Pulmonary artery endothelial cell (primary cell): ENCODE results near the gene RNF130. TPM values are rescaled to one million over a fixed set of nuclear protein-coding genes. Genes with fewer than 3 reads are reported as not detected.

ENCODE experiments used
- DNase-seq: peaks from one replicate; pipeline ENCODE4 v3.0.0-alpha.2; 2011; ENCODE audit warnings: low read depth, low spot score
- total RNA-seq: library from RNA; depleted of rRNA; stranded (reverse); fragments of >200 nt; gene quantifications from 2 replicates; pipeline ENCODE4 v1.2.3, GENCODE V29; 2014

The RNF130 gene
- total RNA-seq, 1 donor from 2014 or later: 27.6 TPM

DNA sequence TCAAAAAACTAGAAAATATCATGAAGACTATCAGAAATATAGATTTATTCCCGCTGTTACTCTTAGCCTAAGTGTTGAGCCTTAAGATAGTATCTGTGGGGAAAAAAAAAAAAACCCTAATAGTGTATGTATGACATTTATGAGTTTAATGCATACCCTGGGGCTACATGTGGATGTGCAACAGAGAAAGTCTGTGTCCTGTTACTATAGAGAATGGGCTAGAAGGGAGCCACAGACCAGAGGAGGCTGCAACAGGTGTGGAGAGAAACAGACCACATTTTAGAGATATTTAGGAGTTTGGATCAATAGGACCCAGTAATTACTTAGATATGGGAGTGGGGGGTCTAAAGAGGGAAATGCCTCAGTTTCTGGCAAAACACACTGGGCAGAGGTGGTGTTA, 15.4 kb downstream of the RNF130 start:
- no peak for DNase-seq

- DNase-seq: no peak
These were observed 17.3 kb downstream of the RNF130 start for GRCh38 chr5:180054226-180054625.

- no peak for DNase-seq
These were observed 18.4 kb downstream of the RNF130 start for GRCh38 chr5:180053061-180053602.

DNA sequence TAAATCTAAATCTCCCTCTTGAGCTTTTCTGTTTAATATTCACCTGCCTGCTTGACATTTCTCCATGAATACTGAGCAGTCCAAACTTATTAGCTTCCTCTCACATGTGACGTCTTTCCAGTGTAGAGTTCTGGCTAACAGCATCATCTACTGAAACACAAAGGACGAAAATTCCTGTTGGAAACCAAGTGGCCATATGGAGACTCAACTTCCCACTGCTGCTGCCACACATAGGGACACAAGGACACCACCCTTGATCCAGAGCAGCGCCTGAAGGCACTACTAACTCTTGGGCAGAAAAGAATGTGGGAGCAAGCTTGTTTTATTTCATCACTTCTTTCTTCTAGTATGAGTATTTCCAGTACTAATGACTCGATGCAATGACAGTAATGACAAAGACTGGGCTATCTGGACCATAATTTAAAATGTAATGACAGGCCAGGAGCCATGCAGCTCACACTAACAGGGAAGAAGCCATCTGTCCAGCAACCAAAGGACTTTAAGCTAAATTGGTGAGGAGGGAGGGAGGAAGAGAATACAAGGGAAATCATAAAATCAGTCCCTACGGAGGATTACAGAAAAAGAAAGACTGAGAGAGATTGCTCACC, 19.2 kb downstream of the RNF130 start:
- no peak for DNase-seq

DNA sequence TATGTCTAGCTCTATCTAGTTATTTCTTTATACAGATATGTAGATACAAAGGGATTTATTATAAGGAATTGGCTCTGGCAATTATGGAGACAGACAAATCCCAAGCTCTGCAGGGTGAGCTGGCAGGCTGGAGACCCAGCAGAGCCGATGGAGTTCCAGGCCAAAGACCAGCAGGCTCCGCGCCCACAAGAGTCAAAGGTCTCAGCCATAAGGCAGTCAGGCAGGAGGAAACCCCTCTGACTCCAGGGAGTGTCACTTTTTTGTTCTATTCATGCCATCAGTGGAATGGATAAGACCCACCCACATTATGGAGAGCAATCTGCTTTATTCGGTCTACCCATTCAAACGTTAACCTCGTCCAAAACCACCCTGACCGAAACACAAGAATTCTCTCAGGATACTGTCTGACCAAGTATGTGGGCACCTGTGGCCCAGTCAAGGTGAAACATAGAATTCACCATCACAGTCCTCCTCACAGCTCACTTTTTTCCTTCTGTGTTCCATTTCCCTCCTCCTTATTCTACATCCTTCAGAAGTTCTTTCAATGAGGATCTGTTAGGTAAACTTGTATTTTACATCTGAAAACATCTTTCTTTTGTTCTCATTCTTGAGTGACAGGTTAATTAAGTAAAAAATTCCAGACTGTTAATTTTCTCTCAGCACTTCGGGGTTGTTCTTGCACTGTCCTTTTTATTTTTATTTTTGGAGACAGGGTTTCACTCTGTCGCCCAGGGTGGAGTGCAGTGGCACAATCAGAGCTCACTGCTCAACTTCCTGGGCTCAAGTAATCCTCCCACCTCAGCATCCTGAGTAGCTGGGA, 21.2 kb downstream of the RNF130 start:
- no peak for DNase-seq

DNA sequence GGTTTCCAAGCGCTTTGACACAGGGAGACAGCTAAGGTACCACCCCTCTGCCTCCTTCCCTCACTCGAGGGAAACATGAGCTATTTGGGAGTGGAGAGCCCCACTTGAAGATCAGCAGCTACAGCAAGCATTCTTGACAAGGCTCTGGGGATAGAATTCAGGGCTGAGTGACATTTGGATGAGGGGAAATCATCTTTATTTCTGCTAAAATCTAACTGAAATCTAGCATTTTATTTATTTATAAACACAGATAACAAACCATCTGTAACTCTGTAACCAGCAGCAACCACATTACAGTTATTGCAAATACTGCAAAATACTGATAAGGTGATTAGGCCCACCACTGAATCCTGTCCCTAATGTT, 22.4 kb downstream of the RNF130 start:
- no peak for DNase-seq

DNA sequence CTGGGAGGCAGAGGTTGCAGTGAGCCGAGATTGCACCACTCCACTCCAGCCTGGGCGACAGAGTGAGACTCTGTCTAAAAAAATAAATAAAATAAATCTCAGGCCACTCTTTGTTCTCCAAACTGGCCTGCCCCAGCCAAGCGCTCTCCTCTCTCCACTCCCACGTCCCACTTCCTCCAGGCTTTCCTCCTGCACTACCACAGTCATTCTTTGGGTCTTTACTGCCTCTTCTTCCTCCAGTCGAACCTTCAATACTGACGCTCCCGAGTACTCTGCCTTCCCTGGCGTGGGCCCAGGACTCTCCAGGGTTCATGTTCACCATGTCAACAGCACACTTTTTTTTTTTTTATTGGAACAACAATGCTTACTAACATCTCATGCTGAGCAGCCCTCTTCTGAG, 23.9 kb downstream of the RNF130 start:
- DNase-seq: no peak

GRCh38 chr5:180046656-180047055, 24.9 kb downstream of the RNF130 start:
- peak; percentile 75 for DNase-seq

- no peak for DNase-seq
These were observed 25.6 kb downstream of the RNF130 start for GRCh38 chr5:180045889-180046499.

- DNase-seq: no peak
These were observed 28.2 kb downstream of the RNF130 start for GRCh38 chr5:180043377-180043776.

- DNase-seq: no peak
These were observed 30.0 kb downstream of the RNF130 start for GRCh38 chr5:180041301-180042274.

DNA sequence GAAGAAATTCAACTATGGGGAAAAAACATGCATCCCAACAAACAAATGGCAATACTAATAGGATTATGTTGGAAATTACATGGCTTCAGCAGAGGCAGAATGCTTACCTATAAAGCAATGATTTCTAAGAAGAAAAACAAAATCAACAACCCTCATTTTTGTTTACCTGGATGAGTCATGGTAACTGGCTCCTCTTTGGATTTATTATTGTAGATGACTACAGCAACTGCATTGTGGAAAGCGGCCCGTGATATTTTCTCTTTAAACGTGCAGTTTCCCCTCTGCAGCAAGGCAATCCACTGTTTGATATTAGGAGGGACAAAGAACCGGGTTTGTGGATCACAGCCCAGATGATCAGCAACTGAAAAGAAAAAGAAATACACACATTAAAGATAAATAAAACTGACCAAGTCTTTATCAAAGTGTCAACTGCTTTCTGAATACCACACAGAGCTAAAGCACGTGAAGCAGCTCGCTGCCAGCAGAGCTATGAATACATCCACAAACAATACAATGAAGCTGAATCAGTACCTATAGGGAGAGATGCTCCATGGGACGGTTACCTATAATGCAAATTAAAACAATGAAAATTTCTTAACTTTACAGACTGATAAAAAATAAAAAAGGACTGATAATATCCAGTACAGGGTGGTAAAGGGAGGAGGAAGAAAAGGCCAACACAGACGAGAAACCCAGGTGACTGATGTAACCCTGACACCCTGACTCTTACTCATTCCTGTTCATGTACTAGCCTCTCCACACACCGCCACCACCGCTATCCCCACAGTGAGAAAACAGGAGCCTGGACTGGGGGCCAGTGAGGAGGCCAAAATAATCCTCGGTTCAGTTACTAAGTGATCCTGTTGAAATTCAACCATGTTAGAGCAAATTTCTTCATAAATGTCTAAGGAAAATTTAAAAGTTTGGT, 31.0 kb downstream of the RNF130 start:
- DNase-seq: no peak

DNA sequence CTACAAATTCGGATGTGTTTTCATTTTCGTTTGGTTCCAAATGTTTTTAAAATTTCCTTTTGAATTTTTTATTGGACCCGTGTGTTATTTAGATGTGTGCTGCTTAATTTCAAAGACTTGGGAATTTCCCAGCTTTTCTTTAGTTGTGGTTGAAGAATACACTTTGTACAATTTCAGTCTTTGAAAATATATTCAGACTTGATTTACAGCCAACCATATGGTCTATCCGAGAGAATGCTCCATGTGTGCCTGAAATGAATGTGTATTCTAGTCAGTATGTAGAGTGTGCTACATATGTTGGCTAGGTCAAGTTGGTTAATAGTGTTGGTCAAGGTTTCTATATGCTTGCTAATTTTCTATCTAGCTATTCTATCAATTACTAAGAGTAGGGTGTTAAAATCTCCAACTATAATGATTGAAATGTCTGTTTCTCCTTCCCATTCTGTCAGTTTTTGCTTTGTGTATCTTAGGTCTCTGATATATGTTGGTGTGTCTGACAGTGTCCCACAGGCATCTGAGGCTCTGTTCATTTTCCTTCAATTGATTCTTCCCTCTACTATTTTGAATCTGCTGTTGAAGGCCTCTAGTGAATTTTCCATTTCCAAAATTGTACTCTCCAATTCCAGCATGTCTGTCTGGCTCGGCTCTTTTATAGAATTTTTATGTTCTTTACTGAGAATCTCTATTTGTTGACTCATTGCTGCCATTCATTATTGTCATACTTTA, 36.2 kb downstream of the RNF130 start:
- no peak for DNase-seq

DNA sequence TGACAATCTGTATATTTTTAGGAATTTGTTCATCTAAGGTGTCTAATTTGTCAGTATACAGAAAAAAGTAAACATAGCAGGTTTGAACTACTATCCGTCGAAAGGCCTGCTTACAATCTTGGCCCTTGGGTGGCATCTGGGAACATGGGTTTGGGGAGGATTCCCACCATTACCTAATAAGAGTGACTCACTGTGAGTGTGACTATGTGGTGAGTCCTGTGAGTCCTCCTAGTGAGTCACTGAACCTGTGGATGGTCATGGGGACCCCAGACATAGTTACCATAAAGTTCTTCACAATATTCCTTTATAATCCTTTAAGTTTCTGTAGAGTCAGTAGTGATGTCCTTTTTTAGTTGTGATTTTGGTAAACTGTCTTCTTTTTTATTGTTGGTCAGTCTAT, 37.0 kb downstream of the RNF130 start:
- DNase-seq: no peak

DNA sequence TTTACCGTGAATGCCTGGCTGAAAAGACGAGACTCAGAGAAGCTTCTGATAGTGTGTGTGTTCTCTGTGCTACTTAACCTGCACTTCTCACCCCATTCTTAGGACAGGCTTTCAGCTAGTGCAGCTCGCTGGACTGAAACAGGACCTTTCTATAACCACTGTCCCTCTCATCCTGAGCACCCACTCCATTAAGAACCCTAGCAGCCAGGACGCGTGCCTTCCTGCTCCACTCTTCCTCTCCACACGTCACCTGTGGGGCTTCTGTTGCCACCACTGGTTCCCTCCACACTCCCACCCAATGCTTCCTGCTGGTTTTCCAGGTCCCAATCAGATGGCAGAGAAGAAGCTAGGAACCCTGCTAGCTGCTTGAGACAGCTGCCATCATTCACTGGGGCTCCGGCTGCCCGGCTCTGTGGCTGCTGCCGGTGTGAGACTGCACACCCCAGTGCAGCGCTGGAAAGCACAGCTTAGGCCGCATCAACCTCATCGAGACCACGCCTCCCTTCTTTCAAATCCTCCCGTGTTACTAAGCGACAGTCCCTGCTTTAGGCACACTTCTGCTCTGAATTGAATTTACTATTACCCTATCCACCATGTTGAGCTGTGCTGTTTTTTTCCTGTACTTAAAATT, 44.0 kb downstream of the RNF130 start:
- no peak for DNase-seq

- no peak for DNase-seq
These were observed 44.7 kb downstream of the RNF130 start for GRCh38 chr5:180026734-180027458.

DNA sequence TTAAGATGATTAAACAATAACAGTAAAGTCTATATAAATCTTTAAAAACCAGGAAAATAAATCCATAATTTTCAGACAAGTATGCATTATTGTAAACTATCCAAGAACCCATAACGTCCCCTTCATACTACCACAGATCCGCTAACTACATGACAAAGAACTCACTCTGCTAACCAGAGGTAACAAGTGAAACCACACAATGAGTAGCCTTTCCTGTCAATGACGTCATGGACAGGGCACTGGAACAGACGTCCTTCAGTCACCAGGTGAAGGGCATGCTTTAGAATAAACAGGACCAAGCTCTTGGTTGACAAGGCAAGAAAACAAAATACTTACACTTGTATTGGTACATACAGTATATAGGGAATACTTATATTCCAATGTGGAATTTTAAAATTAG, 45.2 kb downstream of the RNF130 start:
- peak; percentile 72 for DNase-seq

DNA sequence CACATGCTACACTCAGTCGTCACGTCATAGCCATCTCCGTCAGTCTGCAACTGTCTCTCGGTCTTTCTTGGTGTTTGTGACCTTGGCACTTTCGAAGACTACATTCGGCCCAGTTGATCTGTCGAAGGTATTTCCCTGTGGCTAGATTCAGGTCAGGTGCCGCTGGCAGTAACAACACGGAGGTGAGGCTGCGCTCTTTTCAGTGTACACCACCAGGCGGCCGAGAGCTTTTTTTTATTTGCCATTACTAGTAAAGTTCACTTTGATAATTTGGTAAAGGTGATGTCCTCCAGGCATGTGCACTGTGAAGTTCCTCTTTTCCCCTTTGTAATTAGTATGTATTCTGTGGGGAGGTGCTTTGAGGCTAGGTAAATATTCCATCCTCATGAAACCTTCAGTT, 49.7 kb downstream of the RNF130 start:
- DNase-seq: no peak
